ENCODE measurements around the gene DUS2.

The DUS2 gene

GRCh38 chr16:67982011-67982696, 40.9 kb upstream of the DUS2 start:
- no peak for TF ChIP-seq CTCF (conservative IDR thresholded peaks at IDR 0.05; ENCODE audit: control insufficient read depth, insufficient read depth, low read depth, low read length)
- no peak overlapping the region for H3K4me3 ChIP-seq (ENCODE audit: control insufficient read depth, low read depth, low read length)
- no peak for DNase-seq (ENCODE audit: low read depth)

DNA sequence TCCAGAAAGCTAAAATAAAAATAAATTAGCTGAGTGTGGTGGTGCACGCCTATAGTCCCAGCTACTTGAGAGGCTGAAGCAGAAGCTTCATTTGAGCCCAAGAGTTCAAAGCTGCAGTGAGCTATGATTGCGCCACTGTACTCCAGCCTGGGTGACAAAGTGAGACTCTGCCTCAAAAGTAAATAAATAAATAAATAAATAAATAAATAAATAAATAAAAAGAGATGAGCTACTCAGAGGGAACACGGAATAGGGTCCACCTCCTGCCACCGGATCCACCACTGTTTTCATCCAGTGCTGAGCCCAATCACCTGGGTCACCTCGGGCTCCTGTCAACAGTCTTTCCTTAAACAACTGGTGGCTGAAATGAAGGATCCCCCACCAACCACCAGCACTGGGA, 36.1 kb upstream of the DUS2 start:
- TF ChIP-seq CTCF (conservative IDR thresholded peaks at IDR 0.05; ENCODE audit: control insufficient read depth, insufficient read depth, low read depth, low read length) = no peak
- no peak for DNase-seq (ENCODE audit: low read depth)
- no peak overlapping the region for H3K4me3 ChIP-seq (ENCODE audit: control insufficient read depth, low read depth, low read length)

DNA sequence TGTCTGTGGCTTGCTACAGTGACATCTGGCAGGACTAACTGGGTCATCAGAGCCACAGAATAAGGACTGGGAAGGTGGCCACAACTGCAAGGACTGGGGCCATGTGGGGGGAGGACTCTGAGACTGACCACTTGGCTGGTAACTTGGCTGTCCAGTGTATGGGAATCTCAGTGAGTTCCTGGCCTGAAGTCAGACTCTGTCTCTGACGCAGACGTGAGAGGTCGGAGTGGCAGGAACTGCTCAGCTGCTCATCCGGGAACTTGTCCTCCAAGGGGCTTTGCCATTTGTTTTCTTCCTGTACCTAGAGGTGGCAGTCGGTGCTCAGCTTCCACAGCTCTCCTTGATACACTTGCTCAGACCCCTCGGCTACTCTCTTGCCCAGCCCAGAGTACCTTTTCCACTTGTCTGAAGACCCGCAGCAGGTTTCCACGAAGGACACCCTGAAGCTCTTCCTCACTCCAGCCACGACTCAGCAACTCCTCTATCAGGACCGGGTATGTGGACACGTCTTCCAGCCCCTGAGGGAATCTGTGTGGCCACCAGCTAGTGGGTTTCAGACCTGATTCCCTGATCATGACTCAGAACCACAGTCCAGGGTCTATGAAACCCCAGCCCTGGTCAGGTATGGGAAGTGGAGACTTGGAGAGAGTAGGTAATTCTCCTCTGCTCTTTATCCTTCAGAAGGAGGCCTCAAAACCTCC, 35.5 kb upstream of the DUS2 start:
- DNase-seq (ENCODE audit: low read depth) = no peak
- H3K4me3 ChIP-seq (ENCODE audit: control insufficient read depth, low read depth, low read length) = no peak overlapping the region
- no peak for TF ChIP-seq CTCF (conservative IDR thresholded peaks at IDR 0.05; ENCODE audit: control insufficient read depth, insufficient read depth, low read depth, low read length)

GRCh38 chr16:67988675-67989074, 34.4 kb upstream of the DUS2 start:
- no peak for TF ChIP-seq CTCF (conservative IDR thresholded peaks at IDR 0.05; ENCODE audit: control insufficient read depth, insufficient read depth, low read depth, low read length)

DNA sequence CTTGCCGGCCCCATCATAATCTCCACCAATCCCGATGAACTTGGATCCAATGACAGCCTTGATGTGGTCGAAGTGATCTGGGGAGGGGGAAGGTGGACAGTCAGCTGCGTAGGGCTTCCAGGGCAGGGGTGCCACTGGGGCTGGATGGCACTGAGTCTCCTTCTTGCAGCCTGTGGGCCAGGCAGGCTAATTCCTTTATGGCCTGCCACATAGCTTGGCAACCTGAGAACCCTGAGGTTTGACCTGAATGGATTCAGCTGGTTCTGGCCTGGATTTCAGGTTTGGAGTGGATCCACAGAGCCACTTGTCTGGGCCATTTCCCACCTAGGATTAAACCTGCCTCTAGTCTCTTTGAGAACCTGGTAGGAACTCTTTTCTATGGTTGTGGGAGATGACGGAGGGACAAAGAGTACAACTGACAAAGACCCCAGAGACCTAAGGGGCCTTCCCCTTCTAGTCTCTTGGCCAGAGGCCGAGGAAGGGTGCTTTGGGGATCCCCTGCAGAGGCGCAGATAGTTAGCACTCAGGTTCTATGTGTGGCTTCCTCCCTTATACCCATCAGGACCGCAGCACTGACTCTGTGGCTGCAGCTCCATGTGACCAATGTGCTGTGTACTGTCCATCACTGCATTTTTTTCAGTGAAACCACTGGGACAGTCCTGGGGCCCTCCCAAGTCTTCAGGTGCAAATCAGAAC, 33.6 kb upstream of the DUS2 start:
- DNase-seq (ENCODE audit: low read depth) = no peak
- no peak for TF ChIP-seq CTCF (conservative IDR thresholded peaks at IDR 0.05; ENCODE audit: control insufficient read depth, insufficient read depth, low read depth, low read length)

More at GRCh38 chr16:67988675-67989074, 34.4 kb upstream of the DUS2 start:
- no peak for DNase-seq (ENCODE audit: low read depth)
- no peak overlapping the region for H3K4me3 ChIP-seq (ENCODE audit: control insufficient read depth, low read depth, low read length)

GRCh38 chr16:67990018-67990386, 33.1 kb upstream of the DUS2 start:
- DNase-seq (ENCODE audit: low read depth) = no peak
- no peak for TF ChIP-seq CTCF (conservative IDR thresholded peaks at IDR 0.05; ENCODE audit: control insufficient read depth, insufficient read depth, low read depth, low read length)
- H3K4me3 ChIP-seq (ENCODE audit: control insufficient read depth, low read depth, low read length) = no peak overlapping the region

More for the DNA sequence above, 33.6 kb upstream of the DUS2 start:
- no peak overlapping the region for H3K4me3 ChIP-seq (ENCODE audit: control insufficient read depth, low read depth, low read length)

Measured in fibroblast of mammary gland (primary cell).